Heart left ventricle (tissue), 16 donors: ENCODE data around the gene SLC7A6OS. TPM values are rescaled to one million over a fixed set of nuclear protein-coding genes. Genes with fewer than 3 reads are reported as not detected.

ENCODE experiments used
- ATAC-seq, 4 donors: fragments of 200-7000 bp; cut with Tn5 transposase; one replicate each; pipeline ENCODE4 v1.9.1; 2020 to 2022; ENCODE audit warnings: moderate library complexity in 4 of 4, mild to moderate bottlenecking in 3 of 4, moderate number of reproducible peaks in 1 of 4
- DNase-seq, 5 donors: peaks; one replicate each; pipeline ENCODE4 v3.0.0-alpha.2; 2020
- H3K27ac ChIP-seq, 12 donors: fragments of 200-600 bp; sonication (generic) in 4 of 12; one replicate each; pipeline versions ENCODE4 v1.5.0 to v1.8.0; 2016 to 2022; ENCODE audit warnings: mild to moderate bottlenecking in 2 of 12
- H3K27me3 ChIP-seq, 9 donors: fragments of 200-600 bp; sonication (generic) in 2 of 9; one replicate each; pipeline versions ENCODE4 v1.5.1 to v1.8.0; 2016 to 2022; ENCODE audit warnings: mild to moderate bottlenecking in 3 of 9
- H3K36me3 ChIP-seq, 9 donors: fragments of 200-600 bp; sonication (generic) in 2 of 9; one replicate each; pipeline versions ENCODE4 v1.5.0 to v1.8.0; 2018 to 2022; ENCODE audit warnings: mild to moderate bottlenecking in 2 of 9
- H3K4me1 ChIP-seq, 12 donors: fragments of 200-600 bp; sonication (generic) in 4 of 12; one replicate each; pipeline versions ENCODE4 v1.5.0 to v1.8.0; 2016 to 2022; ENCODE audit warnings: mild to moderate bottlenecking in 3 of 12
- H3K4me3 ChIP-seq, 12 donors: fragments of 200-600 bp; sonication (generic) in 4 of 12; one replicate each; pipeline versions ENCODE4 v1.5.0 to v1.8.0; 2017 to 2022; ENCODE audit warnings: mild to moderate bottlenecking in 9 of 12, moderate library complexity in 4 of 12
- H3K9me3 ChIP-seq, 12 donors: fragments of 200-600 bp; sonication (generic) in 4 of 12; one replicate each; pipeline versions ENCODE4 v1.5.0 to v1.8.0; 2016 to 2022; ENCODE audit warnings: mild to moderate bottlenecking in 1 of 12
- POLR2A ChIP-seq, 2 donors: fragments of 450-650 bp; IDR thresholded peaks; one replicate each; pipeline ENCODE4 v1.6.1; 2017; ENCODE audit warnings: antibody characterized with exemption in 2 of 2, mild to moderate bottlenecking in 2 of 2, moderate library complexity in 2 of 2
- WGBS, 4 donors: extraction: QIAGEN DNeasy Blood & Tissue Kit in 2 of 4; methylation state at CpG; one replicate each; pipeline versions ENCODE4 v1.1.5 to v1.1.7; 2013 to 2018; 5-methylcytosine and 5-hydroxymethylcytosine counted together
- intact Hi-C, 10 donors: fragments of 100-400 bp; cut with DNase I; formaldehyde crosslinking; loops; one replicate each; pipeline versions ENCODE4 v1.11.1 to v1.14.2; 2022
- polyA plus RNA-seq, 2 donors: library from polyadenylated mRNA; stranded (reverse); fragments of 200-250 nt; gene quantifications; one replicate each; pipeline ENCODE4 v1.2.3, GENCODE V29; 2013
- total RNA-seq, 9 donors: library from RNA; depleted of rRNA in 2 of 9; stranded (reverse); fragments of >200 nt in 2 of 9; fragmentation: NEBNext Ultra II Directional in 3 of 9; extraction: Animal tissue kit (Norgen Biotek cat#: 25700) in 3 of 9; gene quantifications; one replicate each; pipeline versions ENCODE4 v1.1.0 to v1.2.4, GENCODE V29; 2016 to 2023
- TF ChIP-seq, protein P1 (sequence below), 12 donors: fragments of 200-600 bp; sonication (generic) in 4 of 12; IDR thresholded peaks; one replicate each; pipeline versions ENCODE4 v1.5.0 to v1.8.0; 2018 to 2022; ENCODE audit warnings: antibody characterized with exemption in 12 of 12, mild to moderate bottlenecking in 5 of 12
- donor health status: ischemic (EF 13 %, LVEDD 7.1; RV severe dilation, severe dysfunction).
- donor health status: healthy with polysubstance abuse.
- donor health status: DM: no; HTN: yes; CAD: no.
- donor health status: DM: no; HTN: no; CAD: no.
- donor health status: ischemic (EF 25% LVEDD 6.9; RV normal size, moderate dysfunction).
- donor health status: ischemic (EF 25% LVEDD 5.7; RV mildly dilated, moderate dysfunction).
- donor health status: healthy.
- donor health status: DM: yes; HTN: yes; CAD: no.
- donor health status: ischemic (EF 35%, LVEDD 5.7; RV mildly dilated, moderate dysfunction).
- donor health status: nonischemic (EF 11% LVEDD 7.7; RV severe dilation, severe dysfunction).
- donor health status: DM: yes; HTN: yes; CAD: no.
- donor health status: PGD.
- donor health status: ischemic (EF 29% LVEDD 5.4; RV normal size, mild dysfunction).
- donor health status: nonischemic (EF 23%, LVEDD 6.1; RV moderate dilation, normal function).

Gene SLC7A6OS
- total and polyA plus RNA-seq, 11 donors = 8.1 to 16.2 (median 10.0) TPM

GRCh38 chr16:68338326-68339119 is 27.8 kb upstream of the SLC7A6OS start:
- Histone ChIP-seq H3K4me3 (no peak overlapping the region), H3K9me3 (no peaks in the 10 kb centered on the region), H3K27me3 (no peaks in the 10 kb centered on the region), H3K4me1 (peaks cover 0 to 5% (median 0%) of the 10 kb centered on the region in 12 donors), H3K27ac (no peak overlapping the region), H3K36me3 (peaks cover 0 to 94% (median 74%) of the 10 kb centered on the region in 9 donors)
- ATAC-seq = no peak
- WGBS, 4 donors = 91 to 96% (median 92%) methylated on average over 16 of the region's 16 CpGs
- no peak for TF ChIP-seq POLR2A (IDR thresholded peaks at IDR 0.05)
- DNase-seq = no peak
- intact Hi-C loops = no loop called here

DNA sequence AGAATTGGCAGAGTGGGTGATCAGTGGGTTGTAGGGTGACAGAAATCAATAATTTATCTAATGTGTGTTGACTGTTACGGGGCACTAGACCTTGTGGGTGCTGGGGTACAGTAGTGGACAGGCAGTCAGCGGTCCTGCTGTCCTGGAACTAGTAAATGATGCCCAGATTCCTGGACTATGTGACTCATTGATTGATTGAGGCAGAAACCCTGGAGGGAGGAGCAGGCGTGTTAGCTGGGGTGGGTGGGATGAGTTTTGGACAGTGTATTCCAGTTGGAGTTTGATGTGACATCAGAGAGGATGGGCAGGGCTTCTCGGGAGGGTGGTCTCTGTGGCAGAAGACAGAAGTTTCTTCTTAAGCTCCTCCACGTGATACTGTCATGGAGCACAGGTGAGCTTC is 24.4 kb upstream of the SLC7A6OS start:
- Histone ChIP-seq H3K4me3 (no peak overlapping the region), H3K36me3 (peaks cover 0 to 89% (median 47%) of the 10 kb centered on the region in 9 donors), H3K9me3 (no peaks in the 10 kb centered on the region), H3K4me1 (peaks cover 0 to 30% (median 6%) of the 10 kb centered on the region in 12 donors), H3K27me3 (no peaks in the 10 kb centered on the region), H3K27ac (no peak overlapping the region)
- 89 to 96% (median 94%) methylated on average over 5 of the region's 5 CpGs for WGBS, 4 donors
- intact Hi-C loops = no loop called here
- DNase-seq (no peak), ATAC-seq (no peak)
- no peak for TF ChIP-seq POLR2A (IDR thresholded peaks at IDR 0.05)
- TF ChIP-seq, protein P1, sequence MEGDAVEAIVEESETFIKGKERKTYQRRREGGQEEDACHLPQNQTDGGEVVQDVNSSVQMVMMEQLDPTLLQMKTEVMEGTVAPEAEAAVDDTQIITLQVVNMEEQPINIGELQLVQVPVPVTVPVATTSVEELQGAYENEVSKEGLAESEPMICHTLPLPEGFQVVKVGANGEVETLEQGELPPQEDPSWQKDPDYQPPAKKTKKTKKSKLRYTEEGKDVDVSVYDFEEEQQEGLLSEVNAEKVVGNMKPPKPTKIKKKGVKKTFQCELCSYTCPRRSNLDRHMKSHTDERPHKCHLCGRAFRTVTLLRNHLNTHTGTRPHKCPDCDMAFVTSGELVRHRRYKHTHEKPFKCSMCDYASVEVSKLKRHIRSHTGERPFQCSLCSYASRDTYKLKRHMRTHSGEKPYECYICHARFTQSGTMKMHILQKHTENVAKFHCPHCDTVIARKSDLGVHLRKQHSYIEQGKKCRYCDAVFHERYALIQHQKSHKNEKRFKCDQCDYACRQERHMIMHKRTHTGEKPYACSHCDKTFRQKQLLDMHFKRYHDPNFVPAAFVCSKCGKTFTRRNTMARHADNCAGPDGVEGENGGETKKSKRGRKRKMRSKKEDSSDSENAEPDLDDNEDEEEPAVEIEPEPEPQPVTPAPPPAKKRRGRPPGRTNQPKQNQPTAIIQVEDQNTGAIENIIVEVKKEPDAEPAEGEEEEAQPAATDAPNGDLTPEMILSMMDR (IDR thresholded peaks at IDR 0.05) = no peak

DNA sequence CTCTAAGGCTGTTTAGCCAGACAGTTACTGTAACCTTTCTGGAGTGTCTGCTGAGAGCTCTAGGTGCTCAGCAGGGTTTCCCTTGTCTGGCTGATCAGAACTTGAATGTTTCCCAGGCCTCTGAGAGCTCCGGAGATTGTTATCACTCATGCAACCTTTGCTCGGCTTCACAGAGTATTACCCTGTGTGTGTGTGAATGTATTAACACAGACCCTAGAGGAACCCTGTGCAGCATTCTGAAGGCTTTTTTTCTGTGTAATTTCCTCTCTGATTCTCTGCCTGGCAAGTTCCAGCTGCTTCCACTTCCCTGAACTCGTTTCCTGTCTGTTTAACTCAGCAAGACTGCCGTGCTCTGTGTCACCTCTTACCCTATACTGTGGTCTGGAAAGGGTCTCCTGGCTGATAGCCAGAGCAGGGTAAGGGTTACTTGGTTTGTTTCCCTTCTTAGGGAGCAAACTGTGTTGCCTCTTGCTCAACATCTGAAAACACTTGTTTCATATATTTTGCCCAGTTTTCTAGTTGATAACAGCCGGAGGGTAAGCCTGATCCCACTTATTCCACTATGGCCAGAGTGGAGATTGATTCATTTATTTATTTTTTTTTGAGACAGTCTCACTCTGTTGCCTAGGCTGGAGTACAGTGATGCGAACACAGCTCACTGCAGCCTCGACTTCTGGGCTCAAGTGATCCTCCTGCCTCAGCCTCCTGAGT is 21.8 kb upstream of the SLC7A6OS start:
- Histone ChIP-seq H3K4me3 (no peak overlapping the region), H3K9me3 (no peaks in the 10 kb centered on the region), H3K36me3 (peaks cover 0 to 76% (median 28%) of the 10 kb centered on the region in 9 donors), H3K4me1 (peaks cover 0 to 35% (median 7%) of the 10 kb centered on the region in 12 donors), H3K27ac (peak overlapping the region in 10 of 12 donors; percentile 18 to 82 (median 50)), H3K27me3 (no peaks in the 10 kb centered on the region)
- intact Hi-C loops = no loop called here
- DNase-seq = peak in 3 of 5 donors; percentile 50 to 67 (median 64)
- ATAC-seq = peak in 3 of 4 donors; percentile 27 to 69 (median 65)
- TF ChIP-seq, protein P1 (IDR thresholded peaks at IDR 0.05) = no peak
- no peak for TF ChIP-seq POLR2A (IDR thresholded peaks at IDR 0.05)
- 54 to 59% (median 56%) methylated on average over 7 of the region's 7 CpGs for WGBS, 4 donors

GRCh38 chr16:68331879-68332410 is 21.2 kb upstream of the SLC7A6OS start:
- ATAC-seq = no peak
- H3K4me1 ChIP-seq = peaks cover 0 to 35% (median 7%) of the 10 kb centered on the region in 12 donors
- 24 to 46% (median 34%) methylated on average over 4 of the region's 4 CpGs for WGBS, 4 donors
- no peaks in the 10 kb centered on the region for H3K9me3 ChIP-seq
- TF ChIP-seq, protein P1 (IDR thresholded peaks at IDR 0.05) = no peak
- TF ChIP-seq POLR2A (IDR thresholded peaks at IDR 0.05) = no peak
- H3K27ac ChIP-seq = peak overlapping the region in 9 of 12 donors; percentile 18 to 82 (median 51)
- peaks cover 0 to 73% (median 25%) of the 10 kb centered on the region in 9 donors for H3K36me3 ChIP-seq
- intact Hi-C loops = no loop called here
- H3K27me3 ChIP-seq = no peaks in the 10 kb centered on the region
- no peak for DNase-seq
- no peak overlapping the region for H3K4me3 ChIP-seq
